Keratinocyte (primary cell): ENCODE results near the gene PHACTR1.

Experiments
- EZH2 ChIP-seq: IDR thresholded peaks from one replicate; pipeline ENCODE4 v1.6.1; 2012; ENCODE audit warnings: inconsistent platforms, mild to moderate bottlenecking, low read length, moderate library complexity
- TF ChIP-seq, protein P1 (sequence below), 3 experiments: IDR thresholded peaks in 1 of 3; conservative IDR thresholded peaks in 1 of 3; optimal IDR thresholded peaks in 1 of 3; 2 replicates in 2 of 3; 3 replicates in 1 of 3; pipeline versions ENCODE3 to v1.5.1; 2011; ENCODE audit warnings: low read length in 3 of 3, mild to moderate bottlenecking in 3 of 3, moderate library complexity in 2 of 3, control low read depth in 1 of 3, inconsistent platforms in 1 of 3; ENCODE audit not compliant: insufficient read depth in 2 of 3; ENCODE audit errors: extremely low read depth in 1 of 3

DNA sequence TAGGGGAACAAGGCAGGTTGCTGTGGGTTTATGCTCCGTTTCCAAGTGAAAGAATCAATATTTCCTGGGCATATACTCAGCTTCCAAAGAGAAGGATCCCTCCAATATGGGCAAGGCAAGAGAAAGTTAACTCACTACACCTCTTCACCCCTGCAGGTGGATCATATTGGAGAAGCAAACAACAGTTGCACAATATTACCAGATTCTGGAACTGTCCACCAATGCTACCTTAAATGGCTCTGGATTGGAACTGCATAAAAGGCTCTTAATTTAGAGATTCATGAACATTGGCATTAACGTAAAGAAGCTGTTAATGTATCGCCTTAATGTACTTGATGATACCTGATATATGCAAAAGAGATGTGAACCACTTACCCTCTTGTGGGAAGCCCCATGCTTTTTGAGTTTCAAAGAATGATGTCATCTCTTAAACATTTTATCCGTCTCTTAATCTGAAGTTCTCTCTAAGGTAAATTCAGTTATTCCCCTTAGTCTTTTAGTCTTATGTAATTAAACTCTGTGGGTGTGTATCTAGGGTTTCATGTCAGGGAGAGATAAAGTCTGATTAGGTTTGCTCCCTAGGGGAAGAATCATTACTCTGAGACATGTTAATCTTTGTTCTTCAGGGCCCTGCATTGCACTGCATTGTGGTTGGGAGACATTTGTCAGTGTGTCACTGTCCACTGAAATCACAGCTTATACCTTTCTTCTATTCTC is 99.5 kb downstream of the PHACTR1 start:
- TF ChIP-seq, protein P1, sequence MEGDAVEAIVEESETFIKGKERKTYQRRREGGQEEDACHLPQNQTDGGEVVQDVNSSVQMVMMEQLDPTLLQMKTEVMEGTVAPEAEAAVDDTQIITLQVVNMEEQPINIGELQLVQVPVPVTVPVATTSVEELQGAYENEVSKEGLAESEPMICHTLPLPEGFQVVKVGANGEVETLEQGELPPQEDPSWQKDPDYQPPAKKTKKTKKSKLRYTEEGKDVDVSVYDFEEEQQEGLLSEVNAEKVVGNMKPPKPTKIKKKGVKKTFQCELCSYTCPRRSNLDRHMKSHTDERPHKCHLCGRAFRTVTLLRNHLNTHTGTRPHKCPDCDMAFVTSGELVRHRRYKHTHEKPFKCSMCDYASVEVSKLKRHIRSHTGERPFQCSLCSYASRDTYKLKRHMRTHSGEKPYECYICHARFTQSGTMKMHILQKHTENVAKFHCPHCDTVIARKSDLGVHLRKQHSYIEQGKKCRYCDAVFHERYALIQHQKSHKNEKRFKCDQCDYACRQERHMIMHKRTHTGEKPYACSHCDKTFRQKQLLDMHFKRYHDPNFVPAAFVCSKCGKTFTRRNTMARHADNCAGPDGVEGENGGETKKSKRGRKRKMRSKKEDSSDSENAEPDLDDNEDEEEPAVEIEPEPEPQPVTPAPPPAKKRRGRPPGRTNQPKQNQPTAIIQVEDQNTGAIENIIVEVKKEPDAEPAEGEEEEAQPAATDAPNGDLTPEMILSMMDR (optimal IDR thresholded peaks at IDR 0.05 in 1 of 3, IDR thresholded peaks at IDR 0.05 in 1 of 3, conservative IDR thresholded peaks at IDR 0.05 in 1 of 3; ENCODE audit: extremely low read depth in 1 of 3, insufficient read depth in 2 of 3, low read length in 3 of 3): no peak
- TF ChIP-seq EZH2: no peak
